ENCODE data around the gene SLC47A1. TPM values are rescaled to one million over a fixed set of nuclear protein-coding genes. Genes with fewer than 3 reads are reported as not detected.

SLC47A1 gene
- total RNA-seq, 4 donors from 2014 or later: 34.2 to 257 (median 133) TPM

GRCh38 chr17:19534562-19535149 lies 1.0 kb downstream of the SLC47A1 start:
- no peaks in the 10 kb centered on the region for H3K36me3 ChIP-seq
- H3K4me3 ChIP-seq: peak overlapping the region; percentile 72 to 89 (median 80)
- in situ Hi-C loops (cut with MboI; ENCODE audit: low sequenced_read_pairs in 4 of 4) (no loop called here), intact Hi-C loops (cut with DNase I; ENCODE audit: low total_unique reads) (loop anchor here (5.0 to 10.0 kb wide), 3 partner anchors 113 to 218 kb away; partner anchors contain the start of genes ALDH3A2 and MAPK7)
- no peak for DNase-seq
- no peaks in the 10 kb centered on the region for H3K27me3 ChIP-seq
- H3K9me3 ChIP-seq: no peaks in the 10 kb centered on the region
- peaks cover 47 to 50% of the 10 kb centered on the region in 2 donors for H3K4me1 ChIP-seq
- H3K27ac ChIP-seq: peak overlapping the region; percentile 89 to 94 (median 91)
- ATAC-seq: no peak
- TF ChIP-seq POLR2A (IDR thresholded peaks at IDR 0.05) (no peak), CTCF (IDR thresholded peaks at IDR 0.05 in 4 of 5, conservative IDR thresholded peaks at IDR 0.05 in 1 of 5) (no peak)

GRCh38 chr17:19537111-19537510 lies 3.5 kb downstream of the SLC47A1 start:
- H3K9me3 ChIP-seq: no peaks in the 10 kb centered on the region
- no peaks in the 10 kb centered on the region for H3K36me3 ChIP-seq
- TF ChIP-seq POLR2A (IDR thresholded peaks at IDR 0.05) (no peak), CTCF (IDR thresholded peaks at IDR 0.05 in 4 of 5, conservative IDR thresholded peaks at IDR 0.05 in 1 of 5) (no peak)
- intact Hi-C loops (cut with DNase I; ENCODE audit: low total_unique reads): loop anchor here (5.0 to 10.0 kb wide), 2 partner anchors 110 to 162 kb away; partner anchors contain the start of genes ALDH3A2 and MAPK7
- peak in 1 of 2 donors; percentile 29 for DNase-seq
- in situ Hi-C loops (cut with MboI; ENCODE audit: low sequenced_read_pairs in 4 of 4): no loop called here
- H3K4me3 ChIP-seq: no peak overlapping the region
- peaks cover 50 to 56% of the 10 kb centered on the region in 2 donors for H3K4me1 ChIP-seq
- H3K27ac ChIP-seq: peak overlapping the region; percentile 89 to 94 (median 91)
- no peak for ATAC-seq
- no peaks in the 10 kb centered on the region for H3K27me3 ChIP-seq

GRCh38 chr17:19538095-19539039 lies 4.7 kb downstream of the SLC47A1 start:
- in situ Hi-C loops (cut with MboI; ENCODE audit: low sequenced_read_pairs in 4 of 4) (no loop called here), intact Hi-C loops (cut with DNase I; ENCODE audit: low total_unique reads) (loop anchor here (2.0 to 10.0 kb wide), 3 partner anchors 24 to 164 kb away; partner anchors contain the start of genes ALDH3A2 and MAPK7)
- H3K27ac ChIP-seq: peak overlapping the region; percentile 89 to 94 (median 91)
- no peak overlapping the region for H3K4me3 ChIP-seq
- no peaks in the 10 kb centered on the region for H3K27me3 ChIP-seq
- TF ChIP-seq POLR2A (IDR thresholded peaks at IDR 0.05) (no peak), CTCF (IDR thresholded peaks at IDR 0.05 in 4 of 5, conservative IDR thresholded peaks at IDR 0.05 in 1 of 5) (no peak)
- DNase-seq (peak; percentile 93 to 97), ATAC-seq (peak; percentile 86 to 87)
- H3K4me1 ChIP-seq: peaks cover 46 to 51% of the 10 kb centered on the region in 2 donors
- no peaks in the 10 kb centered on the region for H3K9me3 ChIP-seq
- peaks cover 0 to 4% of the 10 kb centered on the region in 2 donors for H3K36me3 ChIP-seq

GRCh38 chr17:19539040-19539399 lies 5.4 kb downstream of the SLC47A1 start:
- H3K4me1 ChIP-seq: peaks cover 45 to 50% of the 10 kb centered on the region in 2 donors
- in situ Hi-C loops (cut with MboI; ENCODE audit: low sequenced_read_pairs in 4 of 4) (no loop called here), intact Hi-C loops (cut with DNase I; ENCODE audit: low total_unique reads) (loop anchor here (2.0 to 10.0 kb wide), 3 partner anchors 24 to 164 kb away; partner anchors contain the start of genes ALDH3A2 and MAPK7)
- H3K4me3 ChIP-seq: no peak overlapping the region
- no peaks in the 10 kb centered on the region for H3K27me3 ChIP-seq
- H3K27ac ChIP-seq: peak overlapping the region; percentile 89 to 94 (median 91)
- ATAC-seq (peak; percentile 74), DNase-seq (peak; percentile 75 to 87)
- H3K36me3 ChIP-seq: peaks cover 0 to 6% of the 10 kb centered on the region in 2 donors
- H3K9me3 ChIP-seq: no peaks in the 10 kb centered on the region
- TF ChIP-seq POLR2A (IDR thresholded peaks at IDR 0.05) (peak in 1 of 2 donors; percentile 11), CTCF (IDR thresholded peaks at IDR 0.05 in 4 of 5, conservative IDR thresholded peaks at IDR 0.05 in 1 of 5) (no peak)
